NT2/D1 (cell line): ENCODE data around the gene ZFHX3.

Source experiments
- SUZ12 ChIP-seq: IDR thresholded peaks from 2 replicates; pipeline ENCODE4 v1.6.1; 2011; ENCODE audit not compliant: insufficient read length, insufficient read depth; ENCODE audit errors: extremely low read depth
- YY1 ChIP-seq: IDR thresholded peaks from 2 replicates; pipeline ENCODE4 v1.6.1; 2011; ENCODE audit not compliant: insufficient read length, insufficient read depth
- ZNF274 ChIP-seq: IDR thresholded peaks from 2 replicates; pipeline ENCODE4 v1.6.1; 2011; ENCODE audit warnings: mild to moderate bottlenecking, low read depth, low read length

- TF ChIP-seq YY1 (no peak), SUZ12 (no peak), ZNF274 (no peak)
Observed at GRCh38 chr16:73056921-73057290, 9.0 kb upstream of the ZFHX3 start.
